Sigmoid colon (tissue), 7 donors: ENCODE data around the gene CUX1. TPM values are rescaled to one million over a fixed set of nuclear protein-coding genes. Genes with fewer than 3 reads are reported as not detected.

ENCODE experiments used
- DNase-seq: peaks from one replicate; pipeline ENCODE4 v3.0.0-alpha.2; 2019
- H3K27ac ChIP-seq, 4 donors: fragments of 200-600 bp; sonication (generic); one replicate each; pipeline ENCODE4 v1.5.1; 2016 to 2019; ENCODE audit warnings: mild to moderate bottlenecking in 1 of 4
- H3K27me3 ChIP-seq, 3 donors: fragments of 200-600 bp; sonication (generic); one replicate each; pipeline ENCODE4 v1.5.1; 2019; ENCODE audit warnings: mild to moderate bottlenecking in 1 of 3
- H3K36me3 ChIP-seq, 4 donors: fragments of 200-600 bp; sonication (generic); one replicate each; pipeline ENCODE4 v1.5.1; 2016 to 2019
- H3K4me1 ChIP-seq, 4 donors: fragments of 200-600 bp; sonication (generic); one replicate each; pipeline ENCODE4 v1.5.1; 2017 to 2019
- H3K4me3 ChIP-seq, 4 donors: fragments of 200-600 bp; sonication (generic); one replicate each; pipeline ENCODE4 v1.5.1; 2017 to 2019; ENCODE audit warnings: mild to moderate bottlenecking in 2 of 4, moderate library complexity in 1 of 4
- H3K9me3 ChIP-seq, 4 donors: fragments of 200-600 bp in 3 of 4; sonication (generic) in 3 of 4; one replicate each; pipeline versions ENCODE4 v1.5.1 to v1.6.1; 2013 to 2019
- CTCF ChIP-seq, 4 experiments: fragments of 450-650 bp in 3 of 4; fragments of 200-600 bp in 1 of 4; IDR thresholded peaks; one replicate each; pipeline ENCODE4 v1.5.1; 2016 to 2019; ENCODE audit warnings: antibody characterized with exemption in 4 of 4, mild to moderate bottlenecking in 3 of 4, moderate library complexity in 2 of 4
- EP300 ChIP-seq, 4 donors: sonication (generic); formaldehyde crosslinking; IDR thresholded peaks; one replicate each; pipeline ENCODE4 v1.6.1; 2017; ENCODE audit warnings: antibody characterized with exemption in 4 of 4
- POLR2A ChIP-seq, 2 donors: fragments of 450-650 bp; IDR thresholded peaks; one replicate each; pipeline ENCODE4 v1.6.1; 2016; ENCODE audit warnings: antibody characterized with exemption in 2 of 2, mild to moderate bottlenecking in 2 of 2, moderate library complexity in 2 of 2
- POLR2AphosphoS5 ChIP-seq, 4 donors: sonication (generic); formaldehyde crosslinking; IDR thresholded peaks; one replicate each; pipeline ENCODE4 v1.6.1; 2017; ENCODE audit warnings: antibody characterized with exemption in 4 of 4
- WGBS, 2 donors: extraction: QIAGEN DNeasy Blood & Tissue Kit; methylation state at CpG; one replicate each; pipeline ENCODE4 v1.1.7; 2013; 5-methylcytosine and 5-hydroxymethylcytosine counted together
- intact Hi-C: fragments of 100-400 bp; cut with DNase I; formaldehyde crosslinking; loops from one replicate; pipeline ENCODE4 v1.15.1; 2023
- polyA plus RNA-seq, 3 donors: library from polyadenylated mRNA; stranded (reverse); fragments of 200-250 nt; gene quantifications; one replicate each; pipeline ENCODE4 v1.2.3, GENCODE V29; 2013
- total RNA-seq, 4 donors: library from RNA; depleted of rRNA; stranded (reverse); fragments of >200 nt; gene quantifications; one replicate each; pipeline ENCODE4 v1.1.0, GENCODE V29; 2016
- donor health status: healthy with polysubstance abuse.
- donor health status: Bipolar disorder and iron deficiency.
- donor health status: healthy.

The CUX1 gene
- total and polyA plus RNA-seq, 7 donors, result 46.7 to 127 (median 49.9) TPM

GRCh38 chr7:101838837-101839483, 21.5 kb downstream of the CUX1 start:
- no peaks in the 10 kb centered on the region for H3K4me1 ChIP-seq
- H3K27ac ChIP-seq, result no peak overlapping the region
- H3K27me3 ChIP-seq, result no peaks in the 10 kb centered on the region
- H3K36me3 ChIP-seq, result no peaks in the 10 kb centered on the region
- H3K4me3 ChIP-seq, result no peak overlapping the region
- DNase-seq, result peak; percentile 20
- no peaks in the 10 kb centered on the region for H3K9me3 ChIP-seq
- intact Hi-C loops, result no loop called here
- 88 to 89% methylated on average over 17 of the region's 17 CpGs for WGBS, 2 donors
- TF ChIP-seq EP300 (IDR thresholded peaks at IDR 0.05) (no peak), CTCF (IDR thresholded peaks at IDR 0.05) (no peak), POLR2A (IDR thresholded peaks at IDR 0.05) (no peak), POLR2AphosphoS5 (IDR thresholded peaks at IDR 0.05) (no peak)

DNA sequence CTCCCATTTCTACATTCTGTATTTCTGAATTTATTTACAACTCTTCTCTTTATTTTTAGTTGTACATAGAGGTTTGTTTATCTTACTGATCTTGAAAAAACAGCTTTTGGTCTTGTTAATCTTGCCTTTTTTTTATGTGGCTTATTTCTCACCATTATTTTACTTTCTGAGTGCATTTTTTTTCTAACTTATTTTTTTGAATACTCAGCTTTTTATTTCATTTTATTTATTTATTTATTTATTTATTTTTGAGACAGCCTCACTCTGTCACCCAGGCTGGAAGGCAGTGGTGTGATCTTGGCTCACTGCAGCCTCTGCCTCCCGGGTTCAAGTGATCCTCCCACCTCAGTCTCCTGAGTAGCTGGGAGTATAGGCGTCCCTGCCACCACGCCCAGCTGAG, 23.9 kb downstream of the CUX1 start:
- 67 to 81% methylated on average over 3 of the region's 3 CpGs for WGBS, 2 donors
- H3K4me1 ChIP-seq, result peaks cover 0 to 14% (median 3%) of the 10 kb centered on the region in 4 donors
- no peaks in the 10 kb centered on the region for H3K27me3 ChIP-seq
- no peaks in the 10 kb centered on the region for H3K36me3 ChIP-seq
- TF ChIP-seq CTCF (IDR thresholded peaks at IDR 0.05), result no peak
- no peak for TF ChIP-seq POLR2A (IDR thresholded peaks at IDR 0.05)
- no peak for TF ChIP-seq EP300 (IDR thresholded peaks at IDR 0.05)
- TF ChIP-seq POLR2AphosphoS5 (IDR thresholded peaks at IDR 0.05), result no peak
- no peaks in the 10 kb centered on the region for H3K9me3 ChIP-seq
- DNase-seq, result no peak
- intact Hi-C loops, result no loop called here
- H3K27ac ChIP-seq, result no peak overlapping the region
- no peak overlapping the region for H3K4me3 ChIP-seq

DNA sequence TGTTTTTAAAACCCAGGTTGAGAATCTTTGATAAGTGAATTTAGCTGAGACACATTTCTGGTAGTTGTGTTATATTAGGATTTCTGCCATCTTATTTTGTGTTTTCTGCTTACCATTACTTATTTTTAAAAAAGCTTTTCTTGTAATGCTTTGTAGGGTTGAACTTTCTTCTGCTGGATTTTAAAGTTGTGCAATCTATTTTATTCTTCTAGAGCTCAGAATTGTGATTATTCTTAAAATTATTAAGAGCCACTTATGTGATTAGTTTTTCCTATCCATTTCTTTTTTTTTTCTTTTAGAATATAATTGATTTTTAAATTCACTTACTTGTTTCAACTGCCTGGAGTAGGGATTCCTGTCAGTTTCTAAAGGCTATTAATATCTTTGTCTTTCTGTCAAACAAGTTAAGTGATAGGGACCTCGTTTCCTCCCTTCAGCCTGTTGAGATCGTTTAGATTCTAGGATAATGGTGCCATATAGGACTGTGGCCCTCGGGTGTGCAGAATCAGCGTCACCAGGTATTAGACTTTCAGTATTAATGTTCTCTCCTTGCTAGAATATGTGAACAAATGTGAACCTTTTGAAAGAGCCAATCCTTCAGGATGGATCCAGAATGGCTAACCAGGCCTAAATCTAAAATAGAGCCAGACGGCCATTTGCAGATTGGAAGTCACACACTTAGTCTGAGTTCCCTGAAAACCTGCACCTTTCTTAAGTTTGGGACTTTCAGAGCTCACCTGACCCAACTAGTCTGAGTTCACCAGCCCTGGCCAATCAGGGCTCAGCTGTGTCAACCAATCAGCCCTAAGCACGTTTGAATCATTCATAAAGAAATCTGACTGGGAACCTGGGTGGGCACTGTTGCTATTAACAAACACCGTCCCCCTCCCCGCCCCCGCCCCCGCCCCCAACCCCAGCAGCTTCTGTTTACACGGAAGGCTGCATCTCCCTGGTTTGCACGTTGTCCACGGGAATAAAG, 26.2 kb downstream of the CUX1 start:
- intact Hi-C loops, result no loop called here
- Histone ChIP-seq H3K4me3 (no peak overlapping the region), H3K9me3 (peaks cover 0 to 7% (median 0%) of the 10 kb centered on the region in 4 donors), H3K27me3 (no peaks in the 10 kb centered on the region), H3K27ac (no peak overlapping the region), H3K4me1 (peaks cover 0 to 21% (median 3%) of the 10 kb centered on the region in 4 donors), H3K36me3 (no peaks in the 10 kb centered on the region)
- 85 to 90% methylated on average over 13 of the region's 13 CpGs for WGBS, 2 donors
- no peak for DNase-seq
- TF ChIP-seq CTCF (IDR thresholded peaks at IDR 0.05) (no peak), POLR2AphosphoS5 (IDR thresholded peaks at IDR 0.05) (no peak), EP300 (IDR thresholded peaks at IDR 0.05) (no peak), POLR2A (IDR thresholded peaks at IDR 0.05) (no peak)

DNA sequence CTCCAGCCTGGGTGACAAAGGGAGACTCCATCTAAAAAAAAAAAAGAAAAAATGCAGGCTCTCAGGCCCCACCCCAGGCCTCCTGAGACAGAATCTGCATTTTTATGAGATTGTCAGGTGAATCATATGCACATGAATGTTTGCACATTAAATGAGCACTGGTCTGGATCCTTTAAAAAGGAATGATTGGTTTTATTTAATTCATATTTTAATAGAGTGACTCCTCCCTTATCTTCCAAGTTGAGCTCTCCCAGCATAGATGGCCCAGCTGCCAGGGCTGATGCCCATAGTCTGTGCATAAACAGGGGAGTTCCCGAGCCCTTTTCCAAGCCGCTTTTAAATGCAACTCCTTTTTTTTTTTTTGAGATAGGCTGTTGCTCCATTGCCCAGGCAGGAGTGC, 28.5 kb downstream of the CUX1 start:
- WGBS, 2 donors, result 97 to 98% methylated on average over 2 of the region's 2 CpGs

More for the DNA sequence above, 28.5 kb downstream of the CUX1 start:
- intact Hi-C loops, result no loop called here
- Histone ChIP-seq H3K27me3 (no peaks in the 10 kb centered on the region), H3K27ac (no peak overlapping the region), H3K36me3 (no peaks in the 10 kb centered on the region), H3K4me1 (peaks cover 0 to 21% (median 3%) of the 10 kb centered on the region in 4 donors), H3K9me3 (peaks cover 0 to 7% (median 0%) of the 10 kb centered on the region in 4 donors), H3K4me3 (no peak overlapping the region)
- no peak for TF ChIP-seq EP300 (IDR thresholded peaks at IDR 0.05)
- TF ChIP-seq CTCF (IDR thresholded peaks at IDR 0.05), result no peak
- no peak for TF ChIP-seq POLR2A (IDR thresholded peaks at IDR 0.05)
- no peak for TF ChIP-seq POLR2AphosphoS5 (IDR thresholded peaks at IDR 0.05)
- peak; percentile 5 for DNase-seq
